RWPE1 (cell line): ENCODE results near the gene ELMOD1.
"Not testable (repeated sequence)": the region's sequence is repeated elsewhere in the genome, so short reads cannot be mapped to it uniquely, and the experiment has no call there.

Experiments used
- CTCF ChIA-PET: fragments of 350-600 bp; sonication (Branson Sonifier 250); formaldehyde crosslinking; extraction: SDS; loops from one replicate; lab custom pipeline; 2021; lab: Yijun Ruan, JAX
- POLR2A ChIA-PET: fragments of 400-600 bp; formaldehyde crosslinking; extraction: SDS; loops from one replicate; lab custom pipeline; 2020; ENCODE audit warnings: antibody characterized with exemption; ENCODE audit not compliant: low non-redundant PET; lab: Yijun Ruan, JAX
- DNase-seq: peaks from one replicate; pipeline ENCODE4 v3.0.0; 2012; ENCODE audit warnings: low spot score
- H3K27ac ChIP-seq: fragments of 450-650 bp; 2 replicates; pipeline ENCODE4 v1.5.1; 2017
- TF ChIP-seq, protein P1 (sequence below): fragments of 450-650 bp; conservative IDR thresholded peaks from 2 replicates; pipeline ENCODE4 v1.5.1; 2017; ENCODE audit warnings: low read depth, mild to moderate bottlenecking

The ELMOD1 gene

DNA sequence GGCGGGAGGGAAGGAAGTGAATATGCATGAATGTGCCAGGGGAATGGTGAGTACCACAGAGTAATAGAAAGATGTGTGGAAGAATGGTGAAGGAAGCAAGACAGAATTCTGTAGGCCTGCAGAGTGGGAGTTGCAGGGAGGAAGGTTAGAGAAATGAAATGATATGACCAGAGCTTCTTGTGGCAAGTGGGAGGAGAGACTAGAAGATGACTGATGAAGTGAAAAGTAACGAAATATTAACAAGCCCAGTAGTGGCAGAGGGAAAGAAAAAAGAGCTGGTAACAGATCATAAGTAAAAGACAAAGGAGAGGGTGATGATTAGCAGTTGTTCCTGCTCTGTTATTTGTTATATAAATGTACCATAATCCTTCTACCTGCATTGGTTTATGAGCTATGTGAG lies 24.4 kb upstream of the ELMOD1 start:
- CTCF ChIA-PET, result interaction anchor here (0.6 kb wide), 1 partner anchor 42 kb away, joined by 3 read pairs; no protein-coding TSS in a partner anchor
- POLR2A ChIA-PET, result interaction anchor here (0.5 kb wide), 1 partner anchor 107 kb away, joined by 6 read pairs; no protein-coding TSS in a partner anchor
- DNase-seq, result no peak
- TF ChIP-seq, protein P1, sequence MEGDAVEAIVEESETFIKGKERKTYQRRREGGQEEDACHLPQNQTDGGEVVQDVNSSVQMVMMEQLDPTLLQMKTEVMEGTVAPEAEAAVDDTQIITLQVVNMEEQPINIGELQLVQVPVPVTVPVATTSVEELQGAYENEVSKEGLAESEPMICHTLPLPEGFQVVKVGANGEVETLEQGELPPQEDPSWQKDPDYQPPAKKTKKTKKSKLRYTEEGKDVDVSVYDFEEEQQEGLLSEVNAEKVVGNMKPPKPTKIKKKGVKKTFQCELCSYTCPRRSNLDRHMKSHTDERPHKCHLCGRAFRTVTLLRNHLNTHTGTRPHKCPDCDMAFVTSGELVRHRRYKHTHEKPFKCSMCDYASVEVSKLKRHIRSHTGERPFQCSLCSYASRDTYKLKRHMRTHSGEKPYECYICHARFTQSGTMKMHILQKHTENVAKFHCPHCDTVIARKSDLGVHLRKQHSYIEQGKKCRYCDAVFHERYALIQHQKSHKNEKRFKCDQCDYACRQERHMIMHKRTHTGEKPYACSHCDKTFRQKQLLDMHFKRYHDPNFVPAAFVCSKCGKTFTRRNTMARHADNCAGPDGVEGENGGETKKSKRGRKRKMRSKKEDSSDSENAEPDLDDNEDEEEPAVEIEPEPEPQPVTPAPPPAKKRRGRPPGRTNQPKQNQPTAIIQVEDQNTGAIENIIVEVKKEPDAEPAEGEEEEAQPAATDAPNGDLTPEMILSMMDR, result no peak
- H3K27ac ChIP-seq, result no peak overlapping the region

DNA sequence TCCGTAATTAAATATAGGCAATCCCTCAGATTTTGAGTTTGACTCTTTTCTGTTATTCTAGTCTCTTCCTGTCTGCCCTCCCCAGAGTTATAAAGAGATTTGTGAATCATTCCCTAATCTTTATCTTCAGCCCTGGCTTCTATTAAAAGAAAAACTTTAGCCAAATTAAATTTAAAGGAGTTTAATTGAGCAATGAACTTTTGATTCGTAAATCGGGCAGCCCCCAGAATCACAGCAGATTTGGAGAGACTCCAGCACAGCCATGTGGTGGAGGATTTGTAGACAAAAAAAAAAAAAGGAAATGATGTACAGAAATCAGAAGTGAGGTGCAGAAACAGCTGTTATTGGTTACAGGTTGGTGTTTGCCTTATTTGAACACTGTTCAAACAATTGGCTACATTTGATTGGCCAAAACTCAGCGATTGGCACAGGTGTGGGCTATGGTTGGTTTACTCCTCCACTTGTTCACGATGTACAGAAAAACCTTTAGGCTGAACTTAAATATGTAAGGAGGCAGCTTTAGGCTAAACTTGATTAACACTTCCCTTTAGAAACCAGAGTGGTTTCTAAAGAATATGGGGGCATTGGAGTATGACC lies 23.1 kb upstream of the ELMOD1 start:
- TF ChIP-seq, protein P1, result no peak
- ChIA-PET CTCF (no interaction called here), POLR2A (no interaction called here)
- DNase-seq, result no peak
- no peak overlapping the region for H3K27ac ChIP-seq

DNA sequence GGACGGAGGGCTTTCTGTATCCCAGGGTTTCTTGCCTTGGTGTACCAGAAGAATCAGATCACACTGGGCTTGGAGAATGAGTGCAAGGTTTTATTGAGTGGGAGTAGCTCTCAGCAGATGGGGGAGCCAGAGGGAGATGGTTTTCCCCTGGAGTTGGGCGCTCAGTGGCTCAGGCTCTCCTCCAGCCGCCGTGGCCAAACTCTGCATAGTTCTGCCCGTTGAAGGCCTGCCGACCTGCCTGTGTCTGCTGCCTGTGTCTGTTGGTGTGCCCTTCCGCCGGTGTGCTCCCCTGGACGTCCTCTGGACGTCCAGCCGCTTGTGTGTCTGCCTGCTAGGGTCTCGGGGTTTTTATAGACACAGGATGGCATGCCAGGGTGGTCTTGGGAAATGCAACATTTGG lies 20.9 kb upstream of the ELMOD1 start:
- TF ChIP-seq, protein P1, result no peak
- POLR2A ChIA-PET, result no interaction called here

DNA sequence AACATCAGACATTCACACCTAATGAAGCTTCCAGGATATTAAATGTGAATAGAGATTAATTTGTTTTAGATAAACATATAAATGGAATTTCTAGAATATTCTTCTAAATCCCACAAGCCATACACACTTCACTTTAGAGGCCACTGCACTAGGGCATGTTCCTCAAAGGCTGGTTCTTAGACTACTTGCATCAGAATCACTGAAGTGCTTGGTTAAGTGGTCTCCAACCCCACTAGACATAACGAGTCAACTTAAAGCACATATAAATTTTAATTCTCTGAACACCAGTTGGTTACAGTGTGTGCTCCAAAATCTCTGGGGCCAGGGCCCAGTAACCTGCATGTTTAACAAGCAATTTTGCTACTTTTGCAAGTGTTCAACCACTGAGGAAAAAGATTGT lies 17.5 kb upstream of the ELMOD1 start:
- no peak for DNase-seq
- TF ChIP-seq, protein P1, result no peak
- no peak overlapping the region for H3K27ac ChIP-seq
- CTCF ChIA-PET, result interaction anchor here (3.0 kb wide), 1 partner anchor 116 kb away, joined by 12 read pairs; no protein-coding TSS in a partner anchor
- POLR2A ChIA-PET, result no interaction called here

More for the DNA sequence above, 20.9 kb upstream of the ELMOD1 start:
- DNase-seq, result no peak
- CTCF ChIA-PET, result no interaction called here
- H3K27ac ChIP-seq, result no peak overlapping the region

DNA sequence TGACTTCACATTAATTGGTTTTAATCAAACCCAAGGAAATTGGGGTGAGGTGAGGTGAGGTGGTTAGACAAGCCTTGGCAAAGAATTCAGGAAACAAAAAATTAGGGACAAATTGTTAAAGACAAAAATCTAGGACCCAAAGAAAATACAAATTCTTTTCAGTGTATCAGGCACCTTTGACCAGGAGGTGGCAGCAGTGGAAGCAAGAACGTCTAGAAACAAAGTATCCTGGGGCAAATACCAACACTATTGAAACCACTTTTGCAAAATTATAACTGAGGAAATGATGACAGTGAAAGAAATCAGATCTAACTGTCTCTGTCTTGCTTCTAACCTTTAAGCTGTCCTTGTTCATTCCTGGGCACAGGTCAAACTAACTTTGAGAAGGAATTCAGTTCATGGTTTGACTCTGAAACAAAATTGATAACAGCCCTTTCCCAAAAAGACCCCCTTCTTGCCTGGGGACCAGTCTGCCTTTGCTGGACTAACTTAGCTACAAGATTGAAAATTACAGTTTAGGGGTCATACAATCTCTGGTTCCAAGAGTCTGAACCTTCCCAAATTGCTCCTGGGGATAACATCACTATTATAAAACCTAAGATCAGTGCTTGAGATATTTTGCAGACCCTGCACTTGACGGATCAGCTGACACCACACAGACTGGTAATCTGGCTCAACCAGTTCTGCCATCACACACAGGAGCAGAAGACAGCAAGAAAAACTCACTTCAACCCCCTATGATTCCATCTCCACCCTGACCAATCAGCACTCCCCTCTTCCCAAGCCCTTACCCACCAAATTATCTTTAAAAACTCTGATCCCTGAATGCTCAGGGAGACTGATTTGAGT lies 14.2 kb upstream of the ELMOD1 start:
- H3K27ac ChIP-seq, POLR2A ChIA-PET: not testable (repeated sequence)
- peak; percentile 59 for DNase-seq
- TF ChIP-seq, protein P1, result peak; percentile 78
- CTCF ChIA-PET, result interaction anchor here (0.6 to 1.4 kb wide), 7 partner anchors 13 to 360 kb away, joined by 3 to 5 read pairs (median 4); partner anchors contain the start of gene ELMOD1

DNA sequence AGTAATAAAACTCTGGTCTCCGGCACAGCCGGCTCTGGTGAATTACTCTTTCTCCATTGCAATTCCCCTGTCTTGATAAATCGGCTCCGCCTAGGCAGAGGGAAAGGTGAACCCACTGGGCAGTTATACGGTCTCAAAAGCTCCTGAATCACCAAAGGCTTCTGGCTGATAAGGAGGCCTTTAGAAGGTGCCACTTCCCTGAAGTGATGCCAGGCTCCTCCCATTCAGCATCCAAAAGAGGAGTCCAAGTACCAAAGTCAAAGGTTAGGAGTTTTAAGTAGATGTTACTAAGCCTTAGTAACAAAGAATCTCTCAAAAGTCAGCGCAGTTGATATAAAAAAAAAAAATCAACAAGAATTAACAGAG lies 13.6 kb upstream of the ELMOD1 start:
- TF ChIP-seq, protein P1, result no peak
- ChIA-PET CTCF (interaction anchor here (0.8 to 1.4 kb wide), 3 partner anchors 14 to 194 kb away, joined by 4 to 5 read pairs (median 5); no protein-coding TSS in a partner anchor), POLR2A (no interaction called here)
- no peak overlapping the region for H3K27ac ChIP-seq
- no peak for DNase-seq

DNA sequence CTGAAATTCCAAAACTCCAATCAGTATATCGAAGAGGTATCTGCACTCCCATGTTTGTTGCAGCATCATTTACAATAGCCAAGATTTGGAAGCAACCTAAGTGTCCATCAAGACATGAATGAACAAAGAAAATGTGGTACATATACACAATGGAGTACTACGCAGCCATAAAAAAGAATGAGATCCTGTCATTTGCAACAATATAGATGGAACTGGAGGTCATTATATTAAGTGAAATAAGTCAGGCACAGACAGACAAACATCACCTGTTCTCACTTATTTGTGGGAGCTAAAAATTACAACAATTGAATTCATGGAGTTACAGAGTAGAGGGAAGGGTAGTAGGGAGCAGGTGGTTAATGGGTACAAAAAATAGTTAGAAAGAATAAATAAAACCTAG lies 11.8 kb upstream of the ELMOD1 start:
- DNase-seq, H3K27ac ChIP-seq, POLR2A ChIA-PET: not testable (repeated sequence)
- CTCF ChIA-PET, result interaction anchor here (1.3 kb wide), 1 partner anchor 110 kb away, joined by 5 read pairs; no protein-coding TSS in a partner anchor
